ENCODE results near the gene FAF1.

- TF ChIP-seq CTCF (conservative IDR thresholded peaks at IDR 0.05 in 1 of 2, IDR thresholded peaks at IDR 0.05 in 1 of 2; ENCODE audit: low read depth in 1 of 2, low read length in 2 of 2) (no peak), EZH2 (IDR thresholded peaks at IDR 0.05; ENCODE audit: low read length, missing control alignments) (no peak)
Measured at GRCh38 chr1:50861772-50862171, 98.3 kb downstream of the FAF1 start.
